Measurements from ENCODE around the gene SRSF10.

DNA sequence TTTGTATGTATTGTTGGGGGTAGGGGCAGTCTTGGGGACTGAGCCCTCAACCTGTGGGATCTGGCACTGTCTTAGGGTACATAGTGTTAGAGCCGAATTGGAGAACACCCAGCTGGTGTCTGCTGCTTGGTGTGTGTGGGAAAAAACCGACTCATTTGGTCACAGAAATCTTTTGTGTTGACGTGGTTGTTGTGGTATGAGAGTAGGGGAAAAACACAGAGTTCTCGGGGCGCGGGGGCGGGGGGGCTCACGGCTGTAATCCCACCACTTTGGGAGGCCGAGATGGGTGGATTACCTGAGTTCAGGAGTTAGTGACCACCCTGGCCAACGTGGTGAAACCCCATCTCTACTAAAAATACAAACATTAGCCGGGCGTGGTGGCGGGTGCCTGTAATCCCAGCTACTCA is 15.3 kb upstream of the SRSF10 start:
- TF ChIP-seq, protein P1, sequence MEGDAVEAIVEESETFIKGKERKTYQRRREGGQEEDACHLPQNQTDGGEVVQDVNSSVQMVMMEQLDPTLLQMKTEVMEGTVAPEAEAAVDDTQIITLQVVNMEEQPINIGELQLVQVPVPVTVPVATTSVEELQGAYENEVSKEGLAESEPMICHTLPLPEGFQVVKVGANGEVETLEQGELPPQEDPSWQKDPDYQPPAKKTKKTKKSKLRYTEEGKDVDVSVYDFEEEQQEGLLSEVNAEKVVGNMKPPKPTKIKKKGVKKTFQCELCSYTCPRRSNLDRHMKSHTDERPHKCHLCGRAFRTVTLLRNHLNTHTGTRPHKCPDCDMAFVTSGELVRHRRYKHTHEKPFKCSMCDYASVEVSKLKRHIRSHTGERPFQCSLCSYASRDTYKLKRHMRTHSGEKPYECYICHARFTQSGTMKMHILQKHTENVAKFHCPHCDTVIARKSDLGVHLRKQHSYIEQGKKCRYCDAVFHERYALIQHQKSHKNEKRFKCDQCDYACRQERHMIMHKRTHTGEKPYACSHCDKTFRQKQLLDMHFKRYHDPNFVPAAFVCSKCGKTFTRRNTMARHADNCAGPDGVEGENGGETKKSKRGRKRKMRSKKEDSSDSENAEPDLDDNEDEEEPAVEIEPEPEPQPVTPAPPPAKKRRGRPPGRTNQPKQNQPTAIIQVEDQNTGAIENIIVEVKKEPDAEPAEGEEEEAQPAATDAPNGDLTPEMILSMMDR (IDR thresholded peaks at IDR 0.05) = no peak
- no peak for TF ChIP-seq POLR2A (IDR thresholded peaks at IDR 0.05)
